HepG2 (cell line): ENCODE measurements around the gene FGFR1OP2. TPM values are rescaled to one million over a fixed set of nuclear protein-coding genes. Genes with fewer than 3 reads are reported as not detected.

ENCODE experiments used
- BRD4 ChIP-seq: sonication (generic); formaldehyde crosslinking; IDR thresholded peaks from 2 replicates; pipeline ENCODE4 v1.4.0; 2020; ENCODE audit warnings: missing genetic modification reagents
- GATAD2A ChIP-seq: IDR thresholded peaks from 2 replicates; pipeline ENCODE4 v1.6.1; 2016
- GLI4 ChIP-seq: sonication (generic); formaldehyde crosslinking; IDR thresholded peaks from 2 replicates; pipeline ENCODE4 v1.5.1; 2020; ENCODE audit warnings: missing genetic modification reagents, mild to moderate bottlenecking, moderate library complexity, borderline replicate concordance
- MATR3 ChIP-seq: sonication (generic); formaldehyde crosslinking; IDR thresholded peaks from 2 replicates; pipeline ENCODE4 v1.4.0; 2020; ENCODE audit warnings: missing genetic modification reagents
- MED13 ChIP-seq: sonication (generic); formaldehyde crosslinking; IDR thresholded peaks from 2 replicates; pipeline ENCODE4 v1.5.0; 2020; ENCODE audit warnings: missing genetic modification reagents
- MED8 ChIP-seq: sonication (generic); formaldehyde crosslinking; IDR thresholded peaks from 2 replicates; pipeline ENCODE4 v1.8.1; 2023; ENCODE audit warnings: mild to moderate bottlenecking, missing genetic modification reagents; ENCODE audit not compliant: insufficient replicate concordance
- NCOA1 ChIP-seq: sonication (generic); formaldehyde crosslinking; IDR thresholded peaks from 2 replicates; pipeline ENCODE4 v1.9.0; 2021; ENCODE audit warnings: missing genetic modification reagents
- NCOA5 ChIP-seq: sonication (generic); formaldehyde crosslinking; IDR thresholded peaks from 2 replicates; pipeline ENCODE4 v1.4.0; 2020; ENCODE audit warnings: missing genetic modification reagents
- POLR2AphosphoS5 ChIP-seq: IDR thresholded peaks from 2 replicates; pipeline ENCODE4 v1.6.1; 2012; ENCODE audit warnings: low read depth, low read length
- RFXAP ChIP-seq: sonication (generic); formaldehyde crosslinking; IDR thresholded peaks from 2 replicates; pipeline ENCODE4 v1.4.0; 2020; ENCODE audit warnings: missing genetic modification reagents, borderline replicate concordance
- YY1 ChIP-seq: IDR thresholded peaks from 2 replicates; pipeline ENCODE4 v1.6.1; 2011; ENCODE audit warnings: low read length, low read depth, moderate library complexity, mild to moderate bottlenecking; ENCODE audit not compliant: insufficient read depth, insufficient replicate concordance
- ZNF230 ChIP-seq: sonication (generic); formaldehyde crosslinking; IDR thresholded peaks from 2 replicates; pipeline ENCODE4 v1.4.0; 2020; ENCODE audit warnings: mild to moderate bottlenecking, missing genetic modification reagents
- ZNF367 ChIP-seq: sonication (generic); formaldehyde crosslinking; IDR thresholded peaks from 2 replicates; pipeline ENCODE4 v1.4.0; 2020; ENCODE audit warnings: missing genetic modification reagents, borderline replicate concordance
- ZNF615 ChIP-seq: sonication (generic); formaldehyde crosslinking; IDR thresholded peaks from 2 replicates; pipeline ENCODE4 v1.5.0; 2020; ENCODE audit warnings: mild to moderate bottlenecking, missing genetic modification reagents, borderline replicate concordance
- ZNF724P ChIP-seq: sonication (generic); formaldehyde crosslinking; IDR thresholded peaks from 2 replicates; pipeline ENCODE4 v1.8.0; 2022; ENCODE audit warnings: missing genetic modification reagents, borderline replicate concordance
- ZNF775 ChIP-seq: sonication (generic); formaldehyde crosslinking; IDR thresholded peaks from 2 replicates; pipeline ENCODE4 v1.4.0; 2020; ENCODE audit warnings: missing genetic modification reagents, mild to moderate bottlenecking, moderate library complexity, borderline replicate concordance
- ZSCAN21 ChIP-seq: sonication (generic); formaldehyde crosslinking; IDR thresholded peaks from 2 replicates; pipeline ENCODE4 v1.8.0; 2022; ENCODE audit warnings: mild to moderate bottlenecking, missing genetic modification reagents, moderate library complexity, borderline replicate concordance
- polyA plus RNA-seq, 8 experiments: library from polyadenylated mRNA; depleted of rRNA in 3 of 8; stranded (reverse) in 7 of 8; unstranded in 1 of 8; fragments of >200 nt; fragmentation: Illumina TruSeq in 4 of 8; extraction: Trizol in 4 of 8; gene quantifications; 2 replicates each; pipeline versions ENCODE4 v1.2.1 to v1.2.3, GENCODE V29; 2011 to 2016; ENCODE audit warnings: low read depth in 4 of 8, missing spikeins in 1 of 8, mixed read lengths in 1 of 8; ENCODE audit not compliant: insufficient read depth in 1 of 8
- total RNA-seq, 5 experiments: library from RNA; depleted of rRNA; stranded (reverse); fragments of >200 nt; fragmentation: Illumina TruSeq; extraction: Trizol; gene quantifications; 2 replicates each; pipeline ENCODE4 v1.2.3, GENCODE V29; 2016; ENCODE audit warnings: low read depth in 1 of 5
- TF ChIP-seq, protein P1 (sequence below): sonication (generic); formaldehyde crosslinking; IDR thresholded peaks from 2 replicates; pipeline ENCODE4 v1.5.0; 2020; ENCODE audit warnings: missing genetic modification reagents, mild to moderate bottlenecking, borderline replicate concordance
- TF ChIP-seq, protein P2 (sequence below): sonication (generic); formaldehyde crosslinking; IDR thresholded peaks from 2 replicates; pipeline ENCODE4 v1.4.0; 2020; ENCODE audit warnings: mild to moderate bottlenecking, missing genetic modification reagents
- TF ChIP-seq, protein P3 (sequence below): IDR thresholded peaks from 2 replicates; pipeline ENCODE4 v1.6.1; 2016; ENCODE audit warnings: control low read depth
- TF ChIP-seq, protein P4 (sequence below): IDR thresholded peaks from 2 replicates; pipeline ENCODE4 v1.6.1; 2018; ENCODE audit warnings: missing genetic modification reagents
- TF ChIP-seq, protein P5 (sequence below): sonication (generic); formaldehyde crosslinking; conservative IDR thresholded peaks from 2 replicates; pipeline ENCODE4 v1.4.0; 2020; ENCODE audit warnings: missing genetic modification reagents
- TF ChIP-seq, protein P6 (sequence below): sonication (generic); formaldehyde crosslinking; conservative IDR thresholded peaks from 2 replicates; pipeline ENCODE4 v1.5.0; 2020; ENCODE audit warnings: missing genetic modification reagents

FGFR1OP2 gene
- total and polyA plus RNA-seq, 2 of the 13 experiments (the other 11 are each of a cell fraction or from before 2014, with no cell fraction given) = 18.3 to 38.1 TPM

DNA sequence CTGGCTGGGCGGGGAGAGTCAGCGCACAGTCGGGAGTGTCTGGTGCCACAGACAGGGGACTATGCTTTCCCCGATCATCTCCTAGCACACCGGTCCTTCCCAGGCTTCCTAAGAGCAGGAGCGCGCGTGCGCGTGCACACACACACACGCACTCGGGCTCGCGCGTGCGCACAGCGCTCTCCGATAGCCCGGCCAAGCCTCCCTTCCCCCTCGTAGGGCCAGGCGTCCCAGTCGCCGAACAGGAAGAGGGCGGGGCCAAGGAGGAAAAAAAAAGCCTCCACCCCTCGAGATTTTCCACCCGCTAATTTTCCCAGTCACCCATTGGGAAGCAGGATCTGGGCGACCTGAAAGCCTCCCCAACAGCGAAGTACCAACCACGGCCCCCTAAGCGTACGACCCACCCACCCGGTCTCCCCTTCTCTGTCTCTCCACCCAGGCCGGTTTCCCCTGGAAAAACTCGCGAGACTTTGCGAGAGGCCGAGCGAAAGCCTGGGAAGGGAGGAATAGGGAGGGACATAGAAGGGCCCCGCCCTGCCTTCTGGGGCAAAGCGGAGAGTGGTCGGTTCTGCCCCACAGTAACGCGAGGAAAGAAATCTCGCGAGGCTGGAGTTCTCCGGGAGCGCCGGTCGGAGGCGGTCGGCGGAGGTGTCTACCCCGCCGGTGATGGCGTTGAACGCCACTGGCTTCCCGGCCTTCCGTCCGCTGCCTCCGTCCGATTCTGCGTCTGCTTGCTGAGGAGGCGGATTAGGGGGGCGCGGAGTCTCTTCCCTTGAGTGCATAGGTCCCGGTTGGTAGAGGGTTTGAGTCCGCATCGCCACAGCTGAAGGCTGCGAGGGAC lies at the start of gene FGFR1OP2, which contains the start of gene INTS13 (continued):
- TF ChIP-seq, protein P1, sequence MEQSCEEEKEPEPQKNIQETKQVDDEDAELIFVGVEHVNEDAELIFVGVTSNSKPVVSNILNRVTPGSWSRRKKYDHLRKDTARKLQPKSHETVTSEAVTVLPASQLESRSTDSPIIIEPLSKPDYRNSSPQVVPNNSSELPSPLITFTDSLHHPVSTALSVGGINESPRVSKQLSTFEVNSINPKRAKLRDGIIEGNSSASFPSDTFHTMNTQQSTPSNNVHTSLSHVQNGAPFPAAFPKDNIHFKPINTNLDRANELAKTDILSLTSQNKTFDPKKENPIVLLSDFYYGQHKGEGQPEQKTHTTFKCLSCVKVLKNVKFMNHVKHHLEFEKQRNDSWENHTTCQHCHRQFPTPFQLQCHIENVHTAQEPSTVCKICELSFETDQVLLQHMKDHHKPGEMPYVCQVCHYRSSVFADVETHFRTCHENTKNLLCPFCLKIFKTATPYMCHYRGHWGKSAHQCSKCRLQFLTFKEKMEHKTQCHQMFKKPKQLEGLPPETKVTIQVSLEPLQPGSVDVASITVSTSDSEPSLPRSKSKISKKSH (CRISPR knock-in tag) = peak; percentile 9; the same call in 1 of the 2 replicates
- TF ChIP-seq ZNF724P (CRISPR knock-in tag) = no peak
- TF ChIP-seq, protein P2, sequence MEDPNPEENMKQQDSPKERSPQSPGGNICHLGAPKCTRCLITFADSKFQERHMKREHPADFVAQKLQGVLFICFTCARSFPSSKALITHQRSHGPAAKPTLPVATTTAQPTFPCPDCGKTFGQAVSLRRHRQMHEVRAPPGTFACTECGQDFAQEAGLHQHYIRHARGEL (CRISPR knock-in tag) = no peak; the same call in 1 of the 2 replicates
- TF ChIP-seq, protein P3, sequence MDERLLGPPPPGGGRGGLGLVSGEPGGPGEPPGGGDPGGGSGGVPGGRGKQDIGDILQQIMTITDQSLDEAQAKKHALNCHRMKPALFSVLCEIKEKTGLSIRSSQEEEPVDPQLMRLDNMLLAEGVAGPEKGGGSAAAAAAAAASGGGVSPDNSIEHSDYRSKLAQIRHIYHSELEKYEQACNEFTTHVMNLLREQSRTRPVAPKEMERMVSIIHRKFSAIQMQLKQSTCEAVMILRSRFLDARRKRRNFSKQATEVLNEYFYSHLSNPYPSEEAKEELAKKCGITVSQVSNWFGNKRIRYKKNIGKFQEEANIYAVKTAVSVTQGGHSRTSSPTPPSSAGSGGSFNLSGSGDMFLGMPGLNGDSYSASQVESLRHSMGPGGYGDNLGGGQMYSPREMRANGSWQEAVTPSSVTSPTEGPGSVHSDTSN (CRISPR knock-in tag) = no peak
- TF ChIP-seq ZSCAN21 = peak; percentile 64; the same call in 1 of the 2 replicates
- TF ChIP-seq YY1 = peak; percentile 84
- peak; percentile 48; the same call in 1 of the 2 replicates for TF ChIP-seq BRD4 (CRISPR knock-in tag)
- TF ChIP-seq ZNF775 (CRISPR knock-in tag) = no peak
- TF ChIP-seq NCOA5 = no peak
- TF ChIP-seq, protein P4, sequence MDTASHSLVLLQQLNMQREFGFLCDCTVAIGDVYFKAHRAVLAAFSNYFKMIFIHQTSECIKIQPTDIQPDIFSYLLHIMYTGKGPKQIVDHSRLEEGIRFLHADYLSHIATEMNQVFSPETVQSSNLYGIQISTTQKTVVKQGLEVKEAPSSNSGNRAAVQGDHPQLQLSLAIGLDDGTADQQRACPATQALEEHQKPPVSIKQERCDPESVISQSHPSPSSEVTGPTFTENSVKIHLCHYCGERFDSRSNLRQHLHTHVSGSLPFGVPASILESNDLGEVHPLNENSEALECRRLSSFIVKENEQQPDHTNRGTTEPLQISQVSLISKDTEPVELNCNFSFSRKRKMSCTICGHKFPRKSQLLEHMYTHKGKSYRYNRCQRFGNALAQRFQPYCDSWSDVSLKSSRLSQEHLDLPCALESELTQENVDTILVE (CRISPR knock-in tag) = peak; percentile 82; the same call in 1 of the 2 replicates
- 0 out of 2 replicates have a peak, but pooled peaks have one; percentile 28 for TF ChIP-seq ZNF615 (CRISPR knock-in tag)
- no peak for TF ChIP-seq NCOA1 (CRISPR knock-in tag)
- peak; percentile 91 for TF ChIP-seq POLR2AphosphoS5
- TF ChIP-seq GATAD2A (CRISPR knock-in tag) = 0 out of 2 replicates have a peak, but pooled peaks have one; percentile 6
- TF ChIP-seq, protein P5, sequence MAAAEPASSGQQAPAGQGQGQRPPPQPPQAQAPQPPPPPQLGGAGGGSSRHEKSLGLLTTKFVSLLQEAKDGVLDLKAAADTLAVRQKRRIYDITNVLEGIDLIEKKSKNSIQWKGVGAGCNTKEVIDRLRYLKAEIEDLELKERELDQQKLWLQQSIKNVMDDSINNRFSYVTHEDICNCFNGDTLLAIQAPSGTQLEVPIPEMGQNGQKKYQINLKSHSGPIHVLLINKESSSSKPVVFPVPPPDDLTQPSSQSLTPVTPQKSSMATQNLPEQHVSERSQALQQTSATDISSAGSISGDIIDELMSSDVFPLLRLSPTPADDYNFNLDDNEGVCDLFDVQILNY (CRISPR knock-in tag) = no peak
- TF ChIP-seq, protein P6, sequence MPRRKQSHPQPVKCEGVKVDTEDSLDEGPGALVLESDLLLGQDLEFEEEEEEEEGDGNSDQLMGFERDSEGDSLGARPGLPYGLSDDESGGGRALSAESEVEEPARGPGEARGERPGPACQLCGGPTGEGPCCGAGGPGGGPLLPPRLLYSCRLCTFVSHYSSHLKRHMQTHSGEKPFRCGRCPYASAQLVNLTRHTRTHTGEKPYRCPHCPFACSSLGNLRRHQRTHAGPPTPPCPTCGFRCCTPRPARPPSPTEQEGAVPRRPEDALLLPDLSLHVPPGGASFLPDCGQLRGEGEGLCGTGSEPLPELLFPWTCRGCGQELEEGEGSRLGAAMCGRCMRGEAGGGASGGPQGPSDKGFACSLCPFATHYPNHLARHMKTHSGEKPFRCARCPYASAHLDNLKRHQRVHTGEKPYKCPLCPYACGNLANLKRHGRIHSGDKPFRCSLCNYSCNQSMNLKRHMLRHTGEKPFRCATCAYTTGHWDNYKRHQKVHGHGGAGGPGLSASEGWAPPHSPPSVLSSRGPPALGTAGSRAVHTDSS (CRISPR knock-in tag) = no peak
- TF ChIP-seq ZNF367 (CRISPR knock-in tag) = no peak
- TF ChIP-seq MED13 (CRISPR knock-in tag) = 0 out of 2 replicates have a peak, but pooled peaks have one; percentile 44
- no peak for TF ChIP-seq ZNF230 (CRISPR knock-in tag)
- peak; percentile 58 for TF ChIP-seq MED8 (CRISPR knock-in tag)
- TF ChIP-seq MATR3 (CRISPR knock-in tag) = no peak
- 0 out of 2 replicates have a peak, but pooled peaks have one; percentile 35 for TF ChIP-seq RFXAP (CRISPR knock-in tag)
- no peak; the same call in 1 of the 2 replicates for TF ChIP-seq GLI4 (CRISPR knock-in tag)
